Posterior vena cava (tissue), 2 donors: ENCODE data around the gene SIK3. TPM values are rescaled to one million over a fixed set of nuclear protein-coding genes. Genes with fewer than 3 reads are reported as not detected.

Experiments used
- DNase-seq: peaks from one replicate; pipeline ENCODE4 v3.0.0-alpha.2; 2020; ENCODE audit warnings: low spot score
- intact Hi-C, 2 donors: fragments of 100-400 bp; cut with DNase I; formaldehyde crosslinking; loops; one replicate each; pipeline versions ENCODE4 v1.14.1 to v1.14.2; 2022 to 2023
- total RNA-seq, 2 donors: library from RNA; stranded (reverse); fragmentation: NEBNext Ultra II Directional; extraction: Animal tissue kit (Norgen Biotek cat#: 25700); gene quantifications; one replicate each; pipeline ENCODE4 v1.2.1, GENCODE V29; 2021
- donor health status: DM: yes; HTN: yes; CAD: no.
- donor health status: DM: yes; HTN: yes; CAD: no.

The SIK3 gene
- total RNA-seq, 2 donors from 2014 or later: 43.8 to 53.4 TPM

DNA sequence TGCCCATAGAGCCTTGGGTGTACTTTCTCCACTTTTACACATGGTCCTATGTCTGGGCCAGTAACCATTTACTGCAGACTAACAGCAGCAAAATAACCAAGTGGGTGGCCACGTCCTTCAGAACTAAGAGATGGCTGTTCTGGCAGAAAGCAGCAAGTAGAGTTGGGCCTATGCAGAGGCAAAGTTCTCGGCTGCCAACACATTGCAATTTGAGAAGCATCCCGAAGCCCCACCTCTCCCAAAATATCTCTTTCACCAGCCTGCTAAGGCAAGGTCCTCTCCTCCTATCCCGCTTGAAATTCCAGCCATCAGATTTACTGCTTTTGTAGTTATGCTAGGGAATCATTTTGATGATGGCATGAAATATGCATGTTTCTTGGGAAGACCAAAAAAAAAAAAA lies 142.3 kb downstream of the SIK3 start:
- DNase-seq: no peak

DNA sequence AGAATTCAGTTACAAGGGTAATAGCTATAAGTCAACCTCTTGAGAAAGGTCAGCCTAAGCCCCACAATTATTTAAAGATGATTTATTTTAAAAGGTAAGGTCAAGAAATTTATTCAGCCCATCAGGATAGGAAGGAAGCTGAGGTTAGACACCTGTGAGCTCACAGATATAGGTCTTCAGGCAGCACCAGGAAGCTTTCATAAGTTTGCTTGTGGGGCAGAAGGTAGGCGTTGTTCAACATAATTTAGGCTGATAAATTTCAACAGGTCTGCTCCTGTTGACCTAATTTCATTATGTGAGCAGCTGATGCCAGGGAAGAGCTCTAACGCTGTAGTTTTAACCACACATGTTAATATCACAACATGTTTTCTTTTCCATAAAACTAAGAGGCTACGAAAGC lies 142.7 kb downstream of the SIK3 start:
- no peak for DNase-seq
- intact Hi-C loops: no loop called here

More for the DNA sequence above, 142.3 kb downstream of the SIK3 start:
- intact Hi-C loops: no loop called here

DNA sequence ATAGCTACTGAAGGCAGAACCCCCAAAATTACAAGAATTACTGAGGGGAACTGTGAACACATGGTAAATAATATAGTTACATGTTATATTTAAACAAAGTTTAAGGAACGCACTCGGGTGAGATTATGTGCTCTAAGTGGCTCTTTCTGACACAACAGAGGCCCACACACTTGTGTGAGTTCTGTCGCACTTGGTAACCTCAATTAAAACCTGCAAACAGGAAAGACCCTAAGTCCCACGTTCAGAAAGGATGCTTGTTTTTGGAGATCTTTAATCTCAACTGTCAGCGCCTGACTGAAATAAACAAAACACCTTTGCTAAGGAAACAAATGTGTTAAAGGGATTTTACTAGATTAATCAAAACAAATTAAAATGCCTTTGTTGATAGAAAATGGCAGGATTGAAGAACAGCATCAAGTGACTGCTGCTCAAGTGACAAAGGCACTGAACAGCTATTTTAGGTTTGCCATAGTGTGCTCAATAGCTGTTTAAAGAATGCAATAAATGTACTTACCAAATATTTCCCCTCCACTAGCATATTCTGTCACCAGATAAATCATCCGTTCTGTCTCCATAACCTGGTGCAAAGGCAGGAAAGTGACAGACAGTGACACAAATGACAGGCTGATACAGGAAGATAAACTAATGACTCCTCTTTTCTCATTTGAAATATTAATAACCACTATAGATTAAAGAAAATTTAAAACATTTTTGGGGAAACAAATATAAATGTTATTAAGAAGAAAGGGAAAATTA lies 144.5 kb downstream of the SIK3 start:
- intact Hi-C loops: no loop called here
- DNase-seq: no peak

DNA sequence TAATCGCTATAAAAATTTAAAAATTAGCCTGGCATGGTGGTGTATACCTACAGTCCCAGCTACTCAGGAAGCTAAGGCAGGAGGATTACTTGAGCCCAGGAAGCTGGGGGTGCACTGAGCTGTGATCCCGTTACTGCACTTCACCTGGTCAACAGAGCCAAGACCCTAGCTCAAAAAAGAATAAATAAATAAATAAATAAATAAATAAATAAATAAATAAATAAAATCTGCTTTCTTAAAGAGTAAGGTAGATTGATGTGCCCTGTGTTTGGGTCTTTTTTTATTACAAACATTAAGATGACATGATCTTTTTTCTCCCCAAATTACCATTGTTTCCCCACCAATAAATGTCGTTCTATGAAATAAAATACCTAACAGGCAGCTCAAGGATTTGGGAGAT lies 146.5 kb downstream of the SIK3 start:
- DNase-seq: no peak
- intact Hi-C loops: no loop called here

DNA sequence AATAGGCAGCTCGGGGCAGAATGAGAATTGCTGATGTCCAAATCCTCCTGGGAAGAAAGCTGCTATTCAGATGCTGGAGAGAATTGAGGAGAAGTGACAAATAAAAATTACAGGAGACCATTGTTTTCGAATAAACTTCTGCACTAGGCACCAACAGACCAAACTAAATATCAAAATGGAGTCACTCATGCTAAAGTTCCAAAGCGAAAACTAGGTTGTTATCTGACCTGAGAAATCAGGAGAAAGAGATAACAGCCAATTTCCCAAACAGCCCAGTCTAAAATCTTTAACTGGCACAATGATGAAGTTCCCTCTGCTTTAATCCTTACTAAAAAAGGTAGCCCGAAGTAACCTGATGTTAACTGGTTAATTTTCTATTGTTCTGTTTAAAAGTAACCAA lies 148.0 kb downstream of the SIK3 start:
- intact Hi-C loops: no loop called here

DNA sequence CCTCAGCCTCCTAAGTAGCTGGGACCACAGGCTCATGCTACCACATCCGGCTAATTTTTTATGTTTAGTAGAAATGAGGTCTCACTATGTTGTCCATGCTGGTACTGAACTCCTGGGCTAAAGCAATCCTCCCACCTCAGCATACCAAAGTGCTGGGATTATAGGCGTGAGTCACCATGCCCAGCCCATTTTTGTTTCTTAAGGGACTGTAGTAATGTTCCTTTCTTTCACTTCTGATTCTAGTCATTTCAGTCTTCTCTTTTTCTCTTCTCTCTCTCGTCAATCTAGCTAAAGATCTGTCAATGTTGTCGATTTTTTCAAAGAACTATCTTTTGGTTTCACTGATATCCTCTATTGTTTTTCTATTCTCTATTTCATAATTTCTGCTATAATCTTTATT lies 149.8 kb downstream of the SIK3 start:
- intact Hi-C loops: no loop called here
- no peak for DNase-seq

More for the DNA sequence above, 148.0 kb downstream of the SIK3 start:
- no peak for DNase-seq

DNA sequence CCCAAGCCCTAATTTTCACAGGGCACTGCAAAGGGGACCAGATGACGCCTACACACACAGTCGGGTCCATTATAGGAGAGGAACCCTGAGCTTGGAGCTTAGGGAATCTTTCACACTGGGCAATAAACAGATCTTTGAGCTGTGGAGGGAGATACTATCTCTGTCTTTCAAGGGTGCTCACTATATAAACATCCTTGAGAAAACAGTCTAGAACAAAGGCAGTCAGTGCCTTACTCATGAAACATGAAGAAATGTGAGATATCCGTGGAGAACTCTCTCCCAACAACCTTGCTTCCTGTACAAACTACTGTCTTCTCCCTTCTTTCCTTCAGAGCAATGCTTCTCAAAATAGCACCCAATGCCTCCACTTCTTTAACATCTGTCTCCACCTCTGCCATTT lies 151.8 kb downstream of the SIK3 start:
- intact Hi-C loops: no loop called here
- no peak for DNase-seq

DNA sequence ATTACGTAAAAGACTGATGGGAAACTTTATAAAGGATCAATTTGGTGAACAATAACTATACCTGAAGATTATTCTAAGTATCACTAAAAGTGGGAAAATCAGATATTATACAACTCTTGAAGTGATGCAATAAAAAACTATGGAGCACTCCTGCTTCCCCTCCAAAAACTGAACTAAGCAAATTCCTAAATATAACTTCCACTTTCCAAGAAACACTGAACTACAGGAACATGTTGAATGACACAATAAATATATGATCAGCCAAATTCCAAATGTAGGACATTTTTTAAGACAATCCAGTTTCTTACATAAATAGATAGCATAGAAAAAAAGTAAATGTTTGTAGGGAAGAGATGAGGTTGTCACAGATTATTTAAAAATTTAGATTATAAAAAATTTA lies 158.7 kb downstream of the SIK3 start:
- DNase-seq: no peak
- intact Hi-C loops: no loop called here

DNA sequence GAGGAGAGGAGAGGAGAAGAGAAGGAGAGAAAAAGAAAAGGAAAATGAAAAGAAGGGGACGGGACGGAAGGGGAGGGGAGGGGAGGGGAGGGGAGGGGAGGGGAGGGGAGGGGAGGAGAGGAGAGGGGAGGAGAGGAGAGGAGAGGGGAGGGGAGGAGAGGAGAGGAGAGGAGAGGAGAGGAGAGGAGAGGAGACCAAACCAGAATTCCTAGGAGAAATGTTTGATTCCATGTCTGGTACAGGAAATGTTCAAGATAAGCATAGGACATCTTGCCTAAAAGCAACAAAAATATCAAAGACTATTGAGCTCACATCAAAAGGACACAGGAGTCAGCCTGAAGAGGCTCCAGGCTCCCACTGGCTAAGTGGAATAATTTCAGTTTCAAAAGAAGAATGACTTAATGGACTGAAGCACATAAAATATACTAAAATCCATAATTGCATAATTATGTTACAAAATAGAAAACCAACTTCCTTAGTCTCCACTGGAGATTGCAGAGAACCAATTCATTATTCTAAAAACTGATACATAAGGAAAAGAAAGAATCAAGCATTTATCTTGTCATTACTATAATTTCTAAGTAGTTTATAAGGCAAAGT lies 159.7 kb downstream of the SIK3 start:
- no peak for DNase-seq
- intact Hi-C loops: no loop called here

DNA sequence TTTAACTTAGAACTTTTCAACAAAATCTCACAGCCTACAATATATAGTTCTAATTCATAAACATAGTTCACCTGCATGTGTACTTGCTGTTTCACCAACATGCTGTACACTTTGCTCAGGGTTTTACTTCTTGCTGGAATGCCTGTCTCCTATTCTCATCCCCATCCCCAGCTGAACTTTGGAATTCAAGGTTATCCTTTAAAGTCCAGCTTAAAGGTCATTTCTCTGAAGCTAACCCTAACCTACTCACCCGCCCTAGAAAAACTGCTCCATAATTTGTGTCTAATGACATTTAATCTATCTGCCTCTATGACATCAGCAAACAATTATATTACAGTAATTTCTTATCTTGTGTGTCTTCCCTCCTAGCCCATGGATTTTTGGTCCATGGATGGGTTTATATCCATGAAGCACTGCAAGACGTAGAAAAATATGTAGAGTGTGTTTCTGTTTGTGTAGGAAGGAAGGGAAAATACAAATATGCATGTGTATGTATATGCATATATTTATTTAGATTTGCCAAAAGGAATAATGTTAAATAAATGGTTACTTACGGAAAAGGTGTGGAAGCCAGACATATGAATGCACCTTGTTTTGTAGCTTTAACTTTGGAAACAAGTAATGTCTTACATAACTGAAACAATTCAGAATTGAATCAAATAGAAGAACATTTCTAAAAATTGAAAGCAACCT lies 161.3 kb downstream of the SIK3 start:
- intact Hi-C loops: no loop called here
- no peak for DNase-seq

DNA sequence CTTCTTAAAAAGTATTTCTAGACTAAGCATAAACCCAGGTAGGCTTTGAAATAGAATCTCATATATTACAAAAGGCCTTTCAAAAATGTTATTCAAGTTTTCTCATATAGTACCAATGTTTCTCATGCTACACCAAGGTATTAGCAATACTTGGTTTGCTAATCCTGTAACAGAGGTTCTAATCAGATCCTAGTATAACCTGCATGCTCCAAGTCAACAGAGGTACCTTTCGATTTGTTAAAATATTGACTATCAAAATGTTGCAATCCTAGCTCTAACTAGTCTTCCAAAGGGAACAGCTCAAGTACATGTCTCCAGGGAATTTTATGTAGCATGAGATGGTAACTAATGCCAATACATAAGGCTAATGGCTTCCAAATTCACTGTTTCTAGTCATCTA lies 162.7 kb downstream of the SIK3 start:
- DNase-seq: no peak
- intact Hi-C loops: no loop called here

DNA sequence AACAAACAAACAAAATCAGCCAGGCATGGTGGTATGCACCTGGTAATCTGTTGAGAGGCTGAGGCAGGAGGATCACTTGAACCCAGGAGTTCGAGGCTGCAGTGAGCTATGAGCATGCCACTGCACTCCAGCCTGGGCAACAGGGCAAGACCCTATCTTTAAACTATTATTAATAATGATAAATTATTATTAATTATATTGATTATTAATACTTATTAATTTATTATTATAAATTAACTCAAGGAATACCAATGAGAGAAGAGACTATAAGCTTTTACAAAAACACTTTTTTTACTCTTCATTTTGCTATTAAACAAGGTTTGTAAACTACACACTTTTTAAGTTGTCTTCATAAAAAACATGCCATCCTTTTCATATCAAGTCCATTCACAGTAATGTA lies 163.1 kb downstream of the SIK3 start:
- intact Hi-C loops: no loop called here
- DNase-seq: no peak

DNA sequence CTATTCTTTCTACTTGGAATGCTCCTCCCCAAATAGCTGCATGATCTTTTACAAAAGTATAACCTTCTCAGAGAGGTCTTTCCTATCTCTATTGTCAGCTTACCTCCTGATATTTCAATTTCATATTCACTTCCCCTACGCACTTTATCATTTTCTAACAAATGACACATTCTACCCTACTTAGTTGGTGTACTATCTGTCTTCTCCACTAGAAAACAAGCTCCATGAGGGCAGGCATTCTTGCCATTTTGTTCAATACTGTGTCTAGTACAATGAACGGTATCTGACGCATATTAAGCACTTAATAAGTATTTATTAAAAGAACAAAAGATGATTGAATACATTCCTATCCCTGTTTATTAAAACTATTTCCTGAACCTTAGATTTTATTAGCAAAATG lies 164.3 kb downstream of the SIK3 start:
- intact Hi-C loops: no loop called here
- DNase-seq: no peak

DNA sequence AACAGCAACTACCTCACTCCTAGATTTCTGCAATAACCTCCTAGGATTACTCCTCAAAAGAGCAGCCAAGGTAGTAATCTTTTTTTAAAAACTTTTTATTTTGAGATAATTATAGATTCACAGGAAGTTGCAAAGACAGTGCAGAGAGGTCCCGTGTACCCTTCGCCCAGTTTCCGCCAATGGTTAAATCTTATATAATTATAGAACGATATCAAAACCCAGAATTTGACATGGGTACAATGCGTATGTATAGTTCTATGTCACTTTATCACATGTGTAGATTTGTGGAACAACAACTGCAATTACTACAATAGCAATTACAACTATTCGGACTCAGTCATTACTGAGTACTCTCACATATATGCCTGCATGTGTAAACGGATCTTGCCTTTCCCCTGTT lies 166.0 kb downstream of the SIK3 start:
- intact Hi-C loops: no loop called here
- DNase-seq: no peak

DNA sequence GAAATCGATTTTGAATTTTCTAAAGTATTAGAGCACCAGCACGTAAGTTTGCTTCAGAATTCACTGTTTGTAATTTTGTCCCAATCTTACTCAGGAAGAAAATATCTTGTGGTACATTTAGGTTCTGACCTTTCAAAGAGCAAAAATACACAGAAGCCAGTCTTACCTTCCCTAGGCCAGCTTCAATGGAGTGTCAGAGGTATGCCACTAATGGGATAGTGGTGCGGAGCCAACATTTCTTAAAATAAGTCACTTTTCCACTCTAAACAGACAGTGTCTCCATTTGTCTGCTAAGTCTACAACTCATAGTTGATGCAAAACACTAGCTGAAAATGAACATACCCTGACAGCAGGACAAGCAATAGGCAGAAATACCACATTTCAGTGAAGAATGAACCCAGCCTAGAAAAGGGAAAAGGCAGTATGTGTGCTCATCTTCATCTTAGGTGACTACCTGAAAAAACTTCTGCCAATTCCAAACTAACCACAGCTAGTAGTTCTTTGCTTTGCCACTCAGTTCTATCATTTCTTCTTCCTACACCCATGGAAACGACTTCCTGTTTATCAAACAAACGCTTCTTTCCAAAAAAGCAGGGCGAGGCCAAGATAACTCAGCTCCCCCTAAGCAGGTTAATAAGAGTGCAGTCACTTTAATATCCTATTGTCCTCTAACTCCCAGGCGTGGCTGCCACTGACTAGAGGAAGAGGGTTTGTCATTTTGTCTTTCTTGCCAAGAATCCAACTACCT lies 166.8 kb downstream of the SIK3 start:
- no peak for DNase-seq
- intact Hi-C loops: no loop called here

DNA sequence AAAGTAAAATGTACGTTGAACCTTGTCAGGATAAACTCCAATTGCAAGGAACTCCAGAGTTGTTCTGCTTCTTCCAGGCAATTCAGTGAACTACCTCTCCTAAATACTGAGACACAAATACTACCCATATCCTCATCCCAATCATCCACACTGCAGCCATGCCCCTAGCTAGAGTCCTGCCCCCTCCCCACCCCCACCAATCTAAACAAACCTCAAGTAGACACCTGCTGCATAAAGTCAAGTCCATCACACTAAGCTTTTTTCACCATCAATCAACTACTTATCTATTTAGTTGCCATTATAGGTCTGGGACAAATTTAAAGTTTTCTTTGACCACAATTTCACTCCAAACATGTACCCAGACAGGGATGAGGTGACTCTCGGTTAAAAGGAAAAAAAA lies 167.6 kb downstream of the SIK3 start:
- no peak for DNase-seq
- intact Hi-C loops: no loop called here

DNA sequence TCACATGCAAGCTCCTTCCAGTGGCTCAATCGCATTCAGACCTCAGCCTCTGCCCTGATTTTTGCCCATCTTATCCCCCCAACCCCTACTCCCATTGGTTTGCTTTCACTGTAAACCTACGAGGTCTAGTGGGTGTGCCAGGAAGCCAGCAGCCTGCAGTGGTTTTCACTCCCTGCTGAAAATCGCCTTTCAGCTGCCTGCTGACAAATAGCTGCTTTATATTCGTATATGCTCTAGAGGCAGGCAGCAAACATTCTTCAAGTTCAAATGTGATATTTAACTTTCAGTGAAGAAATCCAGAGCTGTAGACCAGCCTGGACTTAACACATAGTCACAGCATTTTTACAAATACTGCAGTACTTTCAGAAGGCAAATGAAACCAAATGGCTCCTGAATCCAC lies 168.1 kb downstream of the SIK3 start:
- intact Hi-C loops: no loop called here
- DNase-seq: no peak

DNA sequence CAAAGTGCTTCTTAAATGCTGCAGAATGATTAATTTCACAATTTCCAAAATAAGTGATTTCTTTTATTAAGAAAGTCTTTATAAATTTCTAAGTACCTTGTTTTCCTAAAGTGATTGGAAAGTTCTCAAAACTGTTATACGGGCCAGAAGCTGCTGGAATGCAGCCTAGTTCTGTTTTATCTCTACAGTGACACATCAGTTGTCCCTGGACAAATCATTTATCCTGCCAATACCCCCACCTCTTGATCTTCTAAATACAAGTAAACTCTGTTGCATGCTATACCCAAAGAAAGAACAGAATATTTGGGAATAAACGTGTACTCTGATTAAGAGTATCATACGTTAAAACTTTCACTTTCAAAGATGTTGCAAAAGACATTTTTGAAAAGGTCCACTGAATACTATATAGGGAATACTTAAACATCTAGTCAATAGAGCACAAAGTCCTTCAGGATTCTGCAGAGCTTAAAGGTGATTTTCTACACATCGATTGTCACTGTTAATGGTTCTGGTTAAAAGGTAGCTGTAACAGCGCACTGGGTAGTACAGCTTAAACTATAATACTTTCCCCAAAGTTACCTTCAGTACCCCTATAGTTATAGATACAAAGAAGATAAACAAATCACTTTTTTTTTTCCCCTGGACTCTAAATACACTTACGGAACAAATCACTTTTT lies 168.7 kb downstream of the SIK3 start:
- intact Hi-C loops: no loop called here
- no peak for DNase-seq

DNA sequence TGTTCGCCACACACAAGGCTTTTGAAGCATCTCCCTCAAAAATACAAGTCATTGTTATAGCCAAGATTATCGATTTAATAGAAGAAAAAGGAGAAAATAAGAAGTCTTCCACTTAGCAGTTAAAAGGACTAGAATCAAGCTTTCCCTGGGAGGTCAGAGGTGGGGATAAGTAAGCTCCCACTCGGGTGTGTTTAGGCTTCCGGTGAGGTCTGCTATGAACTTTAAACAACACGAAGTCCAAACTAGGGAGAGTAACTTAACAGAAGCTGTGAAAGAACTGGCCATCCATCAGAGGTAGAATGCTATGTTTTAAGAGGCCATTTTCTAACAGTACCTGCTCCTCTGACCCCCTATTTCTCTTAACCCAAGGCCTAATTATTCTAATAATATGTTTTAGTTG lies 169.4 kb downstream of the SIK3 start:
- no peak for DNase-seq
- intact Hi-C loops: no loop called here
